HL-60 (cell line): Measurements from ENCODE around the gene PRDM16.
"Not testable (repeated sequence)": the region's sequence is repeated elsewhere in the genome, so short reads cannot be mapped to it uniquely, and the experiment has no call there.

Source experiments
- DNase-seq, 2 experiments: peaks; one replicate each; pipeline ENCODE4 v3.0.0-alpha.2; 2010 to 2020; ENCODE audit warnings: low read depth in 1 of 2, low spot score in 1 of 2
- H3K27ac ChIP-seq: fragments of 250-450 bp; sonication (Bioruptor Pico); replicated peaks from 2 replicates; pipeline ENCODE4 v1.5.1; 2020; ENCODE audit warnings: mild to moderate bottlenecking, moderate library complexity
- H3K27me3 ChIP-seq: fragments of 250-450 bp; sonication (Bioruptor Pico); 2 replicates; pipeline ENCODE4 v1.5.1; 2021; ENCODE audit warnings: mild to moderate bottlenecking, moderate library complexity; ENCODE audit not compliant: insufficient read depth, poor library complexity, severe bottlenecking
- H3K4me3 ChIP-seq: replicated peaks from 2 replicates; pipeline ENCODE4 v1.5.1; 2011; ENCODE audit warnings: mild to moderate bottlenecking, control low read depth, low read length; ENCODE audit not compliant: insufficient read depth
- CTCF ChIP-seq: IDR thresholded peaks from one replicate; pipeline ENCODE4 v1.5.1; 2011; ENCODE audit warnings: low read length, control low read depth, inconsistent platforms; ENCODE audit not compliant: insufficient read depth
- GABPA ChIP-seq: IDR thresholded peaks from 2 replicates; pipeline ENCODE4 v1.6.1; 2012; ENCODE audit warnings: low read depth
- POLR2AphosphoS5 ChIP-seq: IDR thresholded peaks from 2 replicates; pipeline ENCODE4 v1.6.1; 2012; ENCODE audit warnings: low read depth
- SPI1 ChIP-seq: IDR thresholded peaks from 2 replicates; pipeline ENCODE4 v1.6.1; 2012; ENCODE audit warnings: low read depth, mild to moderate bottlenecking, borderline replicate concordance
- TF ChIP-seq, protein P1 (sequence below): IDR thresholded peaks from 2 replicates; pipeline ENCODE4 v1.6.1; 2012; ENCODE audit warnings: low read depth; ENCODE audit not compliant: insufficient replicate concordance

PRDM16 gene

GRCh38 chr1:3086272-3086974, 17.4 kb downstream of the PRDM16 start:
- Histone ChIP-seq H3K27me3 (no peaks in the 10 kb centered on the region), H3K4me3 (no peak overlapping the region), H3K27ac (no peak overlapping the region)
- TF ChIP-seq, protein P1, sequence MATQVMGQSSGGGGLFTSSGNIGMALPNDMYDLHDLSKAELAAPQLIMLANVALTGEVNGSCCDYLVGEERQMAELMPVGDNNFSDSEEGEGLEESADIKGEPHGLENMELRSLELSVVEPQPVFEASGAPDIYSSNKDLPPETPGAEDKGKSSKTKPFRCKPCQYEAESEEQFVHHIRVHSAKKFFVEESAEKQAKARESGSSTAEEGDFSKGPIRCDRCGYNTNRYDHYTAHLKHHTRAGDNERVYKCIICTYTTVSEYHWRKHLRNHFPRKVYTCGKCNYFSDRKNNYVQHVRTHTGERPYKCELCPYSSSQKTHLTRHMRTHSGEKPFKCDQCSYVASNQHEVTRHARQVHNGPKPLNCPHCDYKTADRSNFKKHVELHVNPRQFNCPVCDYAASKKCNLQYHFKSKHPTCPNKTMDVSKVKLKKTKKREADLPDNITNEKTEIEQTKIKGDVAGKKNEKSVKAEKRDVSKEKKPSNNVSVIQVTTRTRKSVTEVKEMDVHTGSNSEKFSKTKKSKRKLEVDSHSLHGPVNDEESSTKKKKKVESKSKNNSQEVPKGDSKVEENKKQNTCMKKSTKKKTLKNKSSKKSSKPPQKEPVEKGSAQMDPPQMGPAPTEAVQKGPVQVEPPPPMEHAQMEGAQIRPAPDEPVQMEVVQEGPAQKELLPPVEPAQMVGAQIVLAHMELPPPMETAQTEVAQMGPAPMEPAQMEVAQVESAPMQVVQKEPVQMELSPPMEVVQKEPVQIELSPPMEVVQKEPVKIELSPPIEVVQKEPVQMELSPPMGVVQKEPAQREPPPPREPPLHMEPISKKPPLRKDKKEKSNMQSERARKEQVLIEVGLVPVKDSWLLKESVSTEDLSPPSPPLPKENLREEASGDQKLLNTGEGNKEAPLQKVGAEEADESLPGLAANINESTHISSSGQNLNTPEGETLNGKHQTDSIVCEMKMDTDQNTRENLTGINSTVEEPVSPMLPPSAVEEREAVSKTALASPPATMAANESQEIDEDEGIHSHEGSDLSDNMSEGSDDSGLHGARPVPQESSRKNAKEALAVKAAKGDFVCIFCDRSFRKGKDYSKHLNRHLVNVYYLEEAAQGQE, result no peak
- TF ChIP-seq POLR2AphosphoS5 (no peak), GABPA (no peak), SPI1 (no peak), CTCF (no peak)
- DNase-seq, result no peak

- no peak for TF ChIP-seq SPI1
- TF ChIP-seq, protein P1, result no peak
- no peak for TF ChIP-seq POLR2AphosphoS5
- TF ChIP-seq GABPA, result no peak
- TF ChIP-seq CTCF, result no peak
- H3K27ac ChIP-seq, result no peak overlapping the region
- DNase-seq, result no peak
- no peak overlapping the region for H3K4me3 ChIP-seq
- H3K27me3 ChIP-seq, result no peaks in the 10 kb centered on the region
Observed at GRCh38 chr1:3087049-3087448, 18.0 kb downstream of the PRDM16 start.

GRCh38 chr1:3087946-3088668, 19.1 kb downstream of the PRDM16 start:
- H3K27me3 ChIP-seq, DNase-seq, H3K27ac ChIP-seq, H3K4me3 ChIP-seq: not testable (repeated sequence)

GRCh38 chr1:3089490-3089889, 20.5 kb downstream of the PRDM16 start:
- no peak overlapping the region for H3K27ac ChIP-seq
- DNase-seq, result no peak
- H3K4me3 ChIP-seq, result no peak overlapping the region
- TF ChIP-seq CTCF (no peak), GABPA (no peak), SPI1 (no peak), POLR2AphosphoS5 (no peak)
- TF ChIP-seq, protein P1, result no peak
- H3K27me3 ChIP-seq, result no peaks in the 10 kb centered on the region
